Measurements from ENCODE around the gene RHCE.
"Not testable (repeated sequence)": the region's sequence is repeated elsewhere in the genome, so short reads cannot be mapped to it uniquely, and the experiment has no call there.

The RHCE gene

GRCh38 chr1:25329950-25330349 is 90.7 kb downstream of the RHCE start:
- H3K4me1 ChIP-seq (ENCODE audit: control insufficient read depth, insufficient read depth, low read length); H3K36me3 ChIP-seq (ENCODE audit: insufficient read depth, low read length); H3K9me3 ChIP-seq (replicated peaks; ENCODE audit: low read length); H3K27me3 ChIP-seq (ENCODE audit: control insufficient read depth, insufficient read depth, low read length); H3K4me3 ChIP-seq (ENCODE audit: low read length): not testable (repeated sequence)
- peak overlapping the region; percentile 70 for H3K4me2 ChIP-seq (ENCODE audit: low read length)
- H3K9ac ChIP-seq (ENCODE audit: low read depth, low read length) = peak overlapping the region; percentile 10

DNA sequence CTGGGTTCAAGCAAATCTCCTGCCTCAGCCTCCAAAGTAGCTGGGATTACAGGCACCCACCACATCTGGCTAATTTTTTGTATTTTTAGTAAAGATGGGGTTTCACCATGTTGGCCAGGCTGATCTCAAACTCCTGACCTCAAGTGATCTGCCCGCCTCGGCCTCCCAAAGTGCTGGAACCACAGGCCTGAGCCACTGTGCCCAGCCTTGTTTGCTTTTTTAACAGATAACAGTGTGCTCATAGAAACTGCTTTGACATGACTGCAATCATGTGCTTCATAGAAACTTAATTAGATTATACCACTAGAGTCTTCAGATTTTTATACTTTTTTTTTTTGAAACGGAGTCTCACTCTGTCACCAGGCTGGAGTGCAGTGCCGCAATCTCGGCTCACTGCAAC is 91.3 kb downstream of the RHCE start:
- not testable (repeated sequence) for H3K9ac ChIP-seq (ENCODE audit: low read depth, low read length); H3K4me2 ChIP-seq (ENCODE audit: low read length); H3K4me1 ChIP-seq (ENCODE audit: control insufficient read depth, insufficient read depth, low read length); H3K9me3 ChIP-seq (replicated peaks; ENCODE audit: low read length); H3K36me3 ChIP-seq (ENCODE audit: insufficient read depth, low read length); H3K27me3 ChIP-seq (ENCODE audit: control insufficient read depth, insufficient read depth, low read length); H3K4me3 ChIP-seq (ENCODE audit: low read length)

- not testable (repeated sequence) for H3K9ac ChIP-seq (ENCODE audit: low read depth, low read length); H3K4me3 ChIP-seq (ENCODE audit: low read length); H3K27me3 ChIP-seq (ENCODE audit: control insufficient read depth, insufficient read depth, low read length); H3K4me1 ChIP-seq (ENCODE audit: control insufficient read depth, insufficient read depth, low read length); H3K36me3 ChIP-seq (ENCODE audit: insufficient read depth, low read length); H3K4me2 ChIP-seq (ENCODE audit: low read length); H3K9me3 ChIP-seq (replicated peaks; ENCODE audit: low read length)
Observed at GRCh38 chr1:25328791-25329185, 91.8 kb downstream of the RHCE start.

- H3K4me3 ChIP-seq (ENCODE audit: low read length); H3K27me3 ChIP-seq (ENCODE audit: control insufficient read depth, insufficient read depth, low read length); H3K9me3 ChIP-seq (replicated peaks; ENCODE audit: low read length); H3K4me1 ChIP-seq (ENCODE audit: control insufficient read depth, insufficient read depth, low read length); H3K9ac ChIP-seq (ENCODE audit: low read depth, low read length); H3K4me2 ChIP-seq (ENCODE audit: low read length); H3K36me3 ChIP-seq (ENCODE audit: insufficient read depth, low read length): not testable (repeated sequence)
Observed at GRCh38 chr1:25327864-25328790, 92.5 kb downstream of the RHCE start.

- not testable (repeated sequence) for H3K27me3 ChIP-seq (ENCODE audit: control insufficient read depth, insufficient read depth, low read length); H3K9ac ChIP-seq (ENCODE audit: low read depth, low read length); H3K4me3 ChIP-seq (ENCODE audit: low read length); H3K36me3 ChIP-seq (ENCODE audit: insufficient read depth, low read length); H3K4me1 ChIP-seq (ENCODE audit: control insufficient read depth, insufficient read depth, low read length); H3K9me3 ChIP-seq (replicated peaks; ENCODE audit: low read length); H3K4me2 ChIP-seq (ENCODE audit: low read length)
Observed at GRCh38 chr1:25324407-25324806, 96.2 kb downstream of the RHCE start.

DNA sequence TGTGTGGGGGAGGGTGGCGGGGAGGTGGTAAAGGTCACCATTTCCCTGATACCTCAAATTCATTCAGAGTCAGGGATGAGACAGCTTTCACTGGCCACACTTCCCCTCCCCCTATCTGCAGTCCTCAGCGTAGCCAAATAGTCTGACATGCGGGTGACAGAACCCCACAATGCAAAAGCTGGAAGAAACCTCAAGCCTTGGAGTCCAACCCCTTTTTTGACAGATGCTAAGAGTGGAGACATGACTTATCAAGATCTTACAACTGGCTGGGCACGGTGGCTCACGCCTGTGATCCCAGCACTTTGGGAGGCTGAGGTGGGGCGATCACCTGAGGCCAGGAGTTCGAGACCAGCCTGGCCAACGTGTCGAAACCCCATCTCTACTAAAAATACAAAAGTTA is 98.5 kb downstream of the RHCE start:
- H3K4me1 ChIP-seq (ENCODE audit: control insufficient read depth, insufficient read depth, low read length); H3K9ac ChIP-seq (ENCODE audit: low read depth, low read length); H3K4me2 ChIP-seq (ENCODE audit: low read length); H3K27me3 ChIP-seq (ENCODE audit: control insufficient read depth, insufficient read depth, low read length); H3K9me3 ChIP-seq (replicated peaks; ENCODE audit: low read length); H3K36me3 ChIP-seq (ENCODE audit: insufficient read depth, low read length); H3K4me3 ChIP-seq (ENCODE audit: low read length): not testable (repeated sequence)

GRCh38 chr1:25320314-25320938 is 100.2 kb downstream of the RHCE start:
- H3K27me3 ChIP-seq (ENCODE audit: control insufficient read depth, insufficient read depth, low read length); H3K36me3 ChIP-seq (ENCODE audit: insufficient read depth, low read length); H3K9me3 ChIP-seq (replicated peaks; ENCODE audit: low read length); H3K4me1 ChIP-seq (ENCODE audit: control insufficient read depth, insufficient read depth, low read length): not testable (repeated sequence)
- H3K4me3 ChIP-seq (ENCODE audit: low read length) = peak overlapping the region; percentile 22
- H3K4me2 ChIP-seq (ENCODE audit: low read length) = peak overlapping the region; percentile 79
- H3K9ac ChIP-seq (ENCODE audit: low read depth, low read length) = peak overlapping the region; percentile 54

DNA sequence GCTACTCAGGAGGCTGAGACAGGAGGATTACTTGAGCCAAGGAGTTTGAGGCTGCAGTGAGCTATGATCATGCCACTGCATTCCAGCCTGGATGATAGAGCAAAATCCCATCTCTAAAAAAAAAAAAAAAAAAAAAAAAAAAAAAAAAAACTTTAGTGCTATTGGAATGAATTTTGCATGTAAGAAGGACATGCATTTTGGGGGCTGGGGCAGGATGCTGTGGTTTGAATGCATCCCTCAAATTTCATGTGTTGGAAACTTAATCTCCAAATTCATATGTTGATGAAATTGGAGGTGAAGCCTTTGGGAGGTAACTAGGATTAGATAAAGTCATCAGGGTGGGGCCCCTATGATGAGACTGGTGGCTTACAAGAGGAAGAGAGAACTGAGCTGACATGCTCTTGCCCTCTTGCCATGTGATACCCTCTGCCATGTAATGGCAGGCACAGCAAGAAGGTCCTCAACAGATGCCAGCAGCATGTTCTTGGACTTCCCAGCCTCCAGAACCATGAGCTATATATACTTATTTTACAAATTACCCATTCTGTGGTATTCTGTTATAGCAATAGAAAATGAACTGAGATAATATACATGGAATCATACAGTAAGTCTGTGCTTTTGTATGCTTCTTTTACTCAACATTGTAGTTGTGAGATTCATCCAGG is 107.7 kb downstream of the RHCE start:
- H3K9me3 ChIP-seq (replicated peaks; ENCODE audit: low read length); H3K4me1 ChIP-seq (ENCODE audit: control insufficient read depth, insufficient read depth, low read length); H3K4me3 ChIP-seq (ENCODE audit: low read length); H3K27me3 ChIP-seq (ENCODE audit: control insufficient read depth, insufficient read depth, low read length); H3K9ac ChIP-seq (ENCODE audit: low read depth, low read length); H3K4me2 ChIP-seq (ENCODE audit: low read length); H3K36me3 ChIP-seq (ENCODE audit: insufficient read depth, low read length): not testable (repeated sequence)
